ENCODE measurements around the gene ICE2.
A peak's percentile ranks its signal among the peaks of the same experiment; 100 is the strongest.

ICE2 gene

GRCh38 chr15:60386615-60387014 lies 92.3 kb downstream of the ICE2 start:
- DNase-seq = no peak

- no peak for DNase-seq
These were observed 93.1 kb downstream of the ICE2 start for GRCh38 chr15:60385620-60386552.

DNA sequence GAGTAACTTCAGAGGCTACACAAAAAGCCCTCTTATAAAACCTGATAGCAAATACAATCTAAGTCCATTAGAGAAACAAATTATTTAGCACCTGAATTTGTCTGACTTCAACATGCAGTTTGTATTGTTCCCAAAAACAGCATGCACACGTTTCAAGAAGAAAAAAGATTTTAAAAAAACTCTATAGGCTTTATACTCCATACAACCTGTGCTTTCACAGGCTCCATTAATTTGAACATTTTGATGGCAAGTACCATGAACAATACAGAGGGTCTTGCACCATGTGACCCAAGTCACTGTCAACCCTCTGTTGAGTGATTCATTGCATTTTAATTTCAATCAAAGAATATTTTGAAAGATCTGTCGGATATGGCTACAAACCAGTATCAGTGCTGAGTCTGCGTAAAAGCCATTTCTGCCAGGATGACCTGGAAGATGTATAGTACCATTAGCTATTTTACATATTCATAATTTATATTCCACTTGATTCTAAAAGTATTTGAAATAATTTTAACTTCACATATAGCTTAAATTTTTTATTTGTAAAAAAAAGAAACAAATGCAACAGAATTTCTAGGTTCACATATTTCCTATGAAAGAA lies 94.3 kb downstream of the ICE2 start:
- no peak for DNase-seq

DNA sequence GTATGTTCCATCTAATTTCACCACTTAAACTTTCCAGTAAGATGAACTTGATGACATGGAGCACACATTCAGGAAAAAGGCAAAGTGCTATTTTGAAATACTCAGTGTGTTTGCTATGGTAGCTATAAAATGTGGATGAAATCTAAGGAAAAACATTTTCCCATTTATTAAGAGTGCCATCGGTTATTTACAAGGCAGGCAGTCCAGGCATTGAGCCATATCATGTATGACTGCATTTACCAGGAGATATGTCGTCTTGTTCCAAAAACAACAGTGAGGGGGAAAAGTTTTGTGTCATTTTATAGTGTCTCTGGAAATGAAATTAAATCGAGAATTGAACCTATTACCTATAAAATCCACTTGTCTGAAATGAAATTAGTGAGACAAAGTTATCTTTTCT lies 94.9 kb downstream of the ICE2 start:
- DNase-seq = no peak

- DNase-seq = no peak
These were observed 95.9 kb downstream of the ICE2 start for GRCh38 chr15:60382773-60383674.

DNA sequence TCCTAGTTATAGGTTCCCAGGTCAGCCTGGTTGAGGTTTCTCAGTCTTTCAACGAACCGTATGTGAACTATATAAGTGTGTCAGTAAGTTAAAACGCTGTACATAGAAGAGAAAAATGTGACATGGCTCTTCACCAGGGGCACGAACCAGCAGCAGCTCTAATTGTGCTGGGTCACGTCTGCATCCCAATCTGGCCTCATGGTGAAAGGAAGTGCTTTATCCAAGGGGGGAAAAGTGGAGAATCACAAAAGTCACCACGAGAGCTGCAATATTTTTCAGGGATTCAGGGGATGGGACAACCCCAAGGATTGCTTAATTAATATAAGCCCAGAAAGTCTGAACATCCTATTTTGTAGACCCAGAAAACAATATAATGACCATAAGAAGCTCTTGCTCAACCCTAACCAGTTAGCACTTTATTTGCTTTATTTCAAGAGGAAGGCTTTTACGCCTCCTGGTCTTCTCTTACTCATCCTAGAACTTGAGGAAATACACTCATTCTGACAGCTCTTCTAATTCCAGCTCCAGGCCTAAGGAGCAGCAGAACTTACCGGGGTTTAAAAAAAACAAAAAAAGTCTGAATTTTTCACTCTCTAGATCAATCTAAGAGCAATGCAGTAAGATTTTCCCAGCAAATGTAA lies 97.7 kb downstream of the ICE2 start:
- no peak for DNase-seq

- no peak for DNase-seq
These were observed 99.2 kb downstream of the ICE2 start for GRCh38 chr15:60379525-60380274.

DNA sequence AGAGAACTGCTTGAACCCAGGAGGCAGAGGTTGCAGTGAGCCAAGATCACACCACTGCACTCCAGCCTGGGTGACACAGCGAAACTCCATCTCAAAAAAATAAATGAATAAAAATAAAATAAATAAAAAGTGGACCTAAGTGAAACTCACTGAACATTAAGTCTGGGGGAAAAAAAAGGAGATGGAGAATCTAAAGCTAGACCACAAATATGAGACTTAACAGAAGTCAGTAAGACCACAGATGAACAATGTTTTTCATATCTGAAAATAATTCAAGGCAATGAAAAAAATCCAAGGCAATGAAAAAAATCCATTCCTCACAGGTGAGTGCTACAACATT lies 99.8 kb downstream of the ICE2 start:
- DNase-seq = no peak

DNA sequence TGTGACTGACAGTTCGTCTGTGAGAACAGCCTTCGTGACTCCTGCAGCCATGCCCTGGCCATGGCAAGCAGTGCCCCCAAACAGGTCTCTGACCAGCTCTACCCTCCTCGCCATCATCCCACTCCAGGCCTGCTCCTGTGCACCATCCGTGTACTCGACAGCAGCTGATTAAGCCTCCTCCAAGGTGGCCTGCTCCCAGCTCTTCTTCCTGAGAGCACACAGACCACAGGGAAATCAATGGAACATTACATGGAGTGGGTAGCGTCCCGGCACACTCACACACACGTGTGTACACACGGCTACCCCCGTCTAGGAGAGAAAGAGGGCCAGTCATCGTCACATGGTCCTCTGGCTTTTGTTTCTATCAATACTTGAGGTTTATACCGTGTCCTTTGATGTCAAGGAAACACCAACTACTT lies 102.3 kb downstream of the ICE2 start:
- peak; percentile 88 for DNase-seq

GRCh38 chr15:60375306-60375705 lies 103.6 kb downstream of the ICE2 start:
- no peak for DNase-seq

DNA sequence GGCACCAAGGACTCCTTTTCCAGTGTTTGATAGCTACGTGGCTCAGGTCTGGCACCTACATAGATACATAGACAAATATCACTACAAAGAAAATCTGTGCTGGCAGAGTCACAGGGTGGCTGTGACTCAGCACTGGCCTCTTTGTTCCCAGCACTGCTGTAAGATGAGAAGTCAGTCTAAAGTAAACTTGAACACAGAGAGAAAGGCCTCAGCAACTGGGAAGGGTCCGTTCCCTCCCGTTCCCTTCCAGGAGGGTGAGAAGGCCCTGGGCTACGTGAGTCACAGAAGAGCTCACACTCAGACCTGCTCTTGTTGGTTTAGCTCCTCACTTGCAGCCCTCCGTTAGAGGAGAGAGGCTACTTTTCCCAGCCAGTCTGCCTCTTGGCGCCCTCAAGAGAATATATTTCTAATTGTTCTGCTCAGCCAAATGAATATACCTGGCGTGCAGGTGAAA lies 104.3 kb downstream of the ICE2 start:
- DNase-seq = peak; percentile 93

- DNase-seq = no peak
These were observed 104.7 kb downstream of the ICE2 start for GRCh38 chr15:60374209-60374608.

DNA sequence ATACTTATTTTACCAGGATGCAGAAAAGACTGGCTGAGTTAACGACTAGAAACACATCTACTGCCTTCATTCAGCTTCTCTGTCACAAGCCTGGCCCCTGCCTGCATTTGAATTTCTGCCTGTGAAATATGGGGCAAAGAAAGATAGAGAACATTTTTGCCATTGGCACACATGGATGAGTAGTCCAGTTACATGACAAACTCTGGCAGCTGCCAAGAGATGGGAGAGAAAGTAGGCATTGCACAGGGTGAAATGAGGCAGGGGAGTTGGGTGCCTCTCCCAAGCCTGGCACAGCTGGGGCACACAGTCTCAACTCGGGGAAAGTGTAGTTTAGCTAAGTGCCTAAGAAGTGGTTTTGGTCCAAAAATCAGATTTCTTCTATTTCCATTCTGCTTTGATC lies 105.2 kb downstream of the ICE2 start:
- DNase-seq = no peak

DNA sequence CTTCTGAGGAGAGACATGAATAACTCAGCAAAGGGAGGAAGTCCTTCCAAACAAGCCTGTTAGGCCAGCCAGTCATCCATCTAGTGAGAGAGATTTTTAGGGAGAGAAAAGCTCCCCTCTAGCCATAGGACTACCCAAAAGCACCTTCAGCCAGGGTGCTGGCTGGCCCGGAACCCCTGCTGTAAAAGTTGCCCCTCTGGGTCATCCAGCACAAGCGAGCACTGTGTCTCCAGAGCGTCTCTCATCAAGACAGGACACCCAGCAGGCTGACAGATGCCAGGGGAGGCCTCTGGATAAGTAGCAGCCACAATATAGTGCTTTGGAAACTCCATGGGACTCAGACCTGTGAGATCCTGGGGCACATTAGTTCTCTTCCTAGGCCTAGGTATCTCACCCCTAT lies 105.6 kb downstream of the ICE2 start:
- DNase-seq = no peak

GRCh38 chr15:60372756-60373155 lies 106.2 kb downstream of the ICE2 start:
- DNase-seq = no peak

GRCh38 chr15:60372227-60372626 lies 106.7 kb downstream of the ICE2 start:
- DNase-seq = no peak

GRCh38 chr15:60371175-60372051 lies 107.5 kb downstream of the ICE2 start:
- DNase-seq = peak; percentile 75

- no peak for DNase-seq
These were observed 108.1 kb downstream of the ICE2 start for GRCh38 chr15:60370869-60371136.

GRCh38 chr15:60370105-60370868 lies 108.7 kb downstream of the ICE2 start:
- no peak for DNase-seq

- DNase-seq = no peak
These were observed 109.2 kb downstream of the ICE2 start for GRCh38 chr15:60369696-60370095.

Data from DMS53 (cell line).